ENCODE results near the gene TMC3. TPM values are rescaled to one million over a fixed set of nuclear protein-coding genes. Genes with fewer than 3 reads are reported as not detected.
"Not testable (repeated sequence)": the region's sequence is repeated elsewhere in the genome, so short reads cannot be mapped to it uniquely, and the experiment has no call there.

The TMC3 gene
- total RNA-seq, 1 experiment from 2014 or later = not detected

GRCh38 chr15:81384891-81385720 is 11.1 kb upstream of the TMC3 start:
- DNase-seq (ENCODE audit: low read depth) = no peak

DNA sequence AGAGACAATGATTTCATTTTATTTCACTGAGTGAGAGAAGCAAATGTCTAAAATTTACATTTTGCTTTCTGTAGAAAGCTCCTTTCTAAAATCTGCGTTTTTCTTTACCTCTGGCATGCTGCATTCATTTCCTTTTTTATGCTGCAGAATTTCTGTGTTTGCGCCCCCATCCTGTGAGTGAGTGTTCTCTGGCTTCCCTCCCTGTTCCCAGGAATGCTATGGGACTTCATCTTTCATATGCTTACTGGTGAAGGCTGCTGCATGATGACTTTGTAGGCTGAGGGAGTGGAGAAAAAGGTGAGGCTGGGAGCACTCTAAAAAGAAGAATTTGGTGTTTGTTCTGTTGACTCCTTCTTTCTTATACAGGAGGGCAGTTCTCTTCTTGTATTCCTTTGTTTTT is 7.7 kb upstream of the TMC3 start:
- no peak for DNase-seq (ENCODE audit: low read depth)

DNA sequence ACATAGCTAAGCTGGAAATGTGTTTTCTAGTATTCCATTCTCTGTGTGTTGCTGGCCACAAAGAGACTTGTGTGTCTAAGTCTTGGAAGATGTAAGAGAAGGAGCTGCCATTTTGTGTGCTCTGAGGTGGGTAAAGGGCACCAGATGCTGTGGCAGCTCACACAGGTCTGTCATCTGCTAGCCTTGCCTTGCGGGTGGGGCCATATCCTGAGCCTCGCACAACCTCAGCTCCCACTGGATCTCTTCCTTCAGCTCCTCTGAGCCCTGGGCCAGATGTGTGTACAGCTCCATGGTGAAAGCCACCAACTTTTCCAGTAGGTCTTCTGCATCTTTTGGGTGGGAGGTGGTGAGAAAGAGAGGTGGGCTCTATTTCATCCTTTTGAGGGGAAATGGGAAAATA is 6.7 kb upstream of the TMC3 start:
- no peak for DNase-seq (ENCODE audit: low read depth)

GRCh38 chr15:81380203-81380602 is 6.2 kb upstream of the TMC3 start:
- no peak for DNase-seq (ENCODE audit: low read depth)

DNA sequence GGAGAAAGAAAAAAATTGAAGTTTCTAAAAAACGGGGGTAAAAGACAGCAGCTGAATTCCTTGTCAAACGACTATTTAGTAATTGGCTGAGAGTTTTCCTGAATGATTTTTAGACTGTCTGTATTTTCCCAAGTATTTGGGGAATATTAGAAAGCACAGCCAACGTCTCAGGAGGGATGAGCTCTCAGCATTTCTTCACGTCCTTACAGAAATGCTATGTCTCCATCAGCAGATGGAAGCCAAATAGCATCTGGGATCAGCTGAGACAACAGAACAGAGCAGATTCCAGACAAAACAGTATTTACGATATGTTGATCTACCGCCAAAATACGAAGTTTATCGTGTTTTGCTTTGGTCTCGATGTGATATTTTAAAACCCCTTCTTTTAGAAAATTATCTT is 5.3 kb upstream of the TMC3 start:
- no peak for DNase-seq (ENCODE audit: low read depth)

DNA sequence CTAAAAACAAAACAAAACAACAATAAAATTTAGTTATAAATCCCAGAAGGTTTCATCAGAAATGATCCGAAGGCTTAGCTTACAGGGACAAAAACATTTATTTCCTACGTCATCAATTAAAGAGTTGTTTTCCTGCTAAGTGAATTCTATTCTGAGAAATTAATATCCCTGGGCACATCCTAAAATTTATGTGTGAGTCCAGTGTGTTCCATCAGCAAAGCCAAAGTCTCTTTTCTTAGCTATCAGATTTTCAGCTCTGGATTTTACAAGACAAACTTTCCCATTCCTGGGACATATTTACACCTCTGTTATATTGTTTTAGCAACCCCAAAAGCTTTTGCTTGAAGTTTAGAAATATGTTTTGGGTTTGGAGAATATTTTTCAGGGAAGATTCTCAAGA is 4.4 kb upstream of the TMC3 start:
- no peak for DNase-seq (ENCODE audit: low read depth)

- DNase-seq (ENCODE audit: low read depth) = no peak
Measured at GRCh38 chr15:81377871-81378270, 3.9 kb upstream of the TMC3 start.

DNA sequence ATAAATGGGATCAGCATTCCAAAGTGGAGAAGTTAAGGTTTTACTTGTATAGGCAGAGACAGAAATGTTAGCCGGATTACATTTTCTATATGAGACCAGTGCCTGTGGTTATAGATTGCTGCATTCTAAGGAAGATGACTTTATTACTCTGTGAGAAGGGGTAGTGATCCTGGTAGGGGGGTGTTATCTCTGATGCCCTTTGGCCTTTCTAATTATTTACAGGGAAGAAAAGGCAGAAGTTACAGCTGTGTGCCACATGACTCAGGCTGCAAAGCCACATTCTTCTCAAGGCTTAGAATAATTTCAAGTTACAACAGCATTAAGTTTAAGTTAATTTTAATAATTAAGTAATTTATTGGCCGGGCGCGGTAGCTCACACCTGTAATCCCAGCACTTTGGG is 2.2 kb upstream of the TMC3 start:
- DNase-seq (ENCODE audit: low read depth) = no peak

GRCh38 chr15:81375461-81375860 is 1.4 kb upstream of the TMC3 start:
- DNase-seq (ENCODE audit: low read depth) = no peak

DNA sequence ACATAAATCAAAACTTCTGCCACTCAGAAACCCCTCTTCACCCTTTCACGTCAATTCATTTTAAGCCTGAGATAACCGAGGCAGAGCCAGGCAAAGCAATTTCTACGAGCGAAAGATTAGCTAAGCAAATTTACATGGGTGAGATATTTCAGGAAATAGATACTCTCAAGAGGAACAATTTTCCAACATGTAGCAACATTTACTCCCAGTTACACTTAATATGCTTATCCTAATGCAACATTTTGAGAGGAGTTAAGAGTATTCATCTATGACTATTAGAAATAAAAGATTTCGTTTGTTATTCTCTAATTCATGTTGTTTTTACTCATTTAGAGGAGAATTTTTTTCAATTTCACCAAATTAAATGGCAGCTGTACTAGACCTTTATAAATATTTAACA is 837 bp downstream of the TMC3 start:
- no peak for DNase-seq (ENCODE audit: low read depth)

DNA sequence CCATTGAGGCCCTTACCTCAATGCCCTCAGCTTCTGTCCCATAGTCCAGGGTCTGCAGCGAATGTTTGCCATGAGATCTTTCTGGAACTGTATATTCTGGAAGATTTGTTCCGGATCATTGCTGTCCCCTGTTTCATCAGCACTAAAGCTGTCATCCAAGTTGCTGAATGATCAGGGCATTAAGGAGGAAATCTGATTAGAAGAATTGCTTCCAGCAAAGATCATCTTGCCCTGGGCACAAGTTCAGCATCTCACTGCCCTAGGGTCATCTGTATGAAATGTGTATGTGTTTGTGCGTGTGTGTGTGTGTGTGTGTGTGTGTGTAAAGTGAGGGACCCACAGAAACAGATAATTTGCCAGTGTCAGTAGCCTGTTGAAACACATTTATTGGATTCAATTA is 1.4 kb downstream of the TMC3 start:
- no peak for DNase-seq (ENCODE audit: low read depth)

GRCh38 chr15:81363718-81364500 is 10.1 kb downstream of the TMC3 start:
- DNase-seq (ENCODE audit: low read depth) = no peak

DNA sequence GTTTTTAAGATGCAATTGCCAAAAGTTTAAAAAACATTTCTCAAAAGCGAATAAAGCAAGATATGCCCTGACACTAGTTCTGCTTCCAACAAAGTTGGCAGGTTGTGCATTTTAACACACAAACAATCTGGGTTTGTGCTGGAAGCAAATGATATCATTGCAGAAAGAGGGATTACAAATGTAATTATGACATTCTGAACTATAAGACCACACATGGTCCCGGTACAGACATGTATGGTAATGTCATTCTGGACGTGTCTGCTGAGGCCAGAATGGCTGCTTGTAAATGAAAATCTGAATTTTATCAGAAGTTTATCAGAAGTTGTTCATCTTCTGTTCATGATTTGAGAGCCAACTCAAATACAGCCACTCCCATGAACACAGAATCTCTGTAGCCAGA is 10.7 kb downstream of the TMC3 start:
- no peak for DNase-seq (ENCODE audit: low read depth)

GRCh38 chr15:81362790-81363189 is 11.2 kb downstream of the TMC3 start:
- no peak for DNase-seq (ENCODE audit: low read depth)

GRCh38 chr15:81361891-81362290 is 12.1 kb downstream of the TMC3 start:
- DNase-seq (ENCODE audit: low read depth) = no peak

DNA sequence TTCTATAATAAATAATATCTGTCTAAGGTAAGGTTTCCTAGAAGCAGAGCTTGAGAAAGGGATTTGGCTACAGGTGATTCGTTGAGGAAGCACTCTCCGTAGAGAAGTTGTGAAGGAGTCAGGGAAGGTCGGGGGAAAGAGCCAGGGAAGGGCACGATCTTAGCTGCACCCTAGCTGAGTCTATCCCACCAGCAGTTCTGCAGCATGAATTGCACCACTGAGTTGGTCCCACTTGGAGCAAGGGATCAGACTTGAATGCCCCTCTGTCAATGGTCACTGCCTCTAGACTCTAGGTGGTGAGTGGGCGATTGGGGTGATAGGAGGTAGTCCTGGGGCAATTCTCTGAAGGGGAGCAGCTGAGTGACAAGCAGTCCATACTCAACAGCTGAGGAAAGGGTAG is 13.5 kb downstream of the TMC3 start:
- no peak for DNase-seq (ENCODE audit: low read depth)

- DNase-seq (ENCODE audit: low read depth) = no peak
Measured at GRCh38 chr15:81358248-81358647, 15.8 kb downstream of the TMC3 start.

DNA sequence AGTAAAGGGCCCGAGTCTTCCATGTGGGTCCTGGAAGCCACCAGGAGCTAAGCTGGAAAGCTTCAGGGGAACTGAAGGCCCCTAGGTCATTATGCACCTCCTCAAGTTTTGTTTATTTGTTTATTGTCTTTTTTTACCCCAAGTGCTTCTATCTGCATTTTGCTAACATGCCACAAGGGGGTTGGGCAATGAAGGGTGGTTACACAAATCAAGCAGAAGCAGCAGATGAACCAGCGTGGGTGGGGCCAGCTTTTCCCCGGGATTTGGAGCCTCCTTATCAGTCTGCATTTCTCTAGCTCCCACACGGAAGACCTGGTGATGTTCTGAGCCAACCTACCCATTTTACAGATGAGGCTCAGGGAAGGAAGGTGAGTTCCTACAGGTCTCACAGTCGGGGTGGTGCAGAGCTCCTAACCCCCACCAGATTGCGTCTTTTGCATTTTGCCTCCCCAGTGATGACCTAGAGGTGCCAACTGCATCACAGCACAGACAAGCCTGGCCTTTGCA is 16.8 kb downstream of the TMC3 start:
- no peak for DNase-seq (ENCODE audit: low read depth)

- DNase-seq (ENCODE audit: low read depth) = no peak
Measured at GRCh38 chr15:81356252-81356651, 17.8 kb downstream of the TMC3 start.

- no peak for DNase-seq (ENCODE audit: low read depth)
Measured at GRCh38 chr15:81351651-81352050, 22.4 kb downstream of the TMC3 start.

DNA sequence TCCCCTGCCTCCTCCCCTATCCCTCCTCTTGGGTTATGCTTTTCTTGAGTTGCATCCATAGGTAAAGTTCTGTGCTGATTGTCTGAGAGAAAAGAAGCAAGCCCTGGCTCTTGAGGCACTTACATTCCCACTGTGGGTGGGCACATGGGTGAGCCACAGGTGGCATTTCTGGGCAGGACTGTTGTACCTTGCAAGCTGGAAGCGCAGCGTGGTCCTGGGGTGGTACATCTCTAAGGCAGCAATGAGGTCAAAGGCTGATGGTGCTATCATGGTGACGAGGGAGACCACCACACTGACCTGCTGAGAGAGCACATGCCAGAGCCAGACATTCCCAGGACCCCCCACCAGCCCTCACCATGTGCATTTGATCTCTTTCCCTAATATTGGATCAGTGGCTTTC is 24.7 kb downstream of the TMC3 start:
- no peak for DNase-seq (ENCODE audit: low read depth)

- DNase-seq (ENCODE audit: low read depth) = not testable (repeated sequence)
Measured at GRCh38 chr15:81348691-81349090, 25.3 kb downstream of the TMC3 start.

- no peak for DNase-seq (ENCODE audit: low read depth)
Measured at GRCh38 chr15:81347910-81348309, 26.1 kb downstream of the TMC3 start.

Data from M059J (cell line).